Ectodermal cell (in vitro differentiated cells): ENCODE data around the gene SLC9A3.

ENCODE experiments used
- H3K27ac ChIP-seq: 2 replicates; pipeline ENCODE4 v1.7.0; 2013; ENCODE audit warnings: mild to moderate bottlenecking, low read depth, low read length; ENCODE audit not compliant: insufficient read depth, poor library complexity, severe bottlenecking
- H3K27me3 ChIP-seq: 2 replicates; pipeline ENCODE4 v1.7.0; 2013; ENCODE audit warnings: mild to moderate bottlenecking, low read length; ENCODE audit not compliant: insufficient read depth, control insufficient read depth, poor library complexity, severe bottlenecking
- H3K36me3 ChIP-seq: one replicate; pipeline ENCODE4 v1.7.0; 2013; ENCODE audit warnings: low read length; ENCODE audit not compliant: control insufficient read depth, insufficient read depth
- H3K4me1 ChIP-seq: one replicate; pipeline ENCODE4 v1.7.0; 2013; ENCODE audit warnings: low read length; ENCODE audit not compliant: control insufficient read depth, insufficient read depth
- H3K4me3 ChIP-seq: 2 replicates; pipeline ENCODE4 v1.7.0; 2013; ENCODE audit warnings: low read depth, low read length, control low read depth; ENCODE audit not compliant: insufficient read depth
- H3K9me3 ChIP-seq: 2 replicates; pipeline ENCODE4 v1.7.0; 2013; ENCODE audit warnings: mild to moderate bottlenecking, low read length, moderate library complexity; ENCODE audit not compliant: control insufficient read depth
- WGBS, 2 experiments: methylation state at CpG; one replicate each; pipeline ENCODE4 v1.1.7; 2013; ENCODE audit warnings: missing lambda C conversion rate in 2 of 2; 5-methylcytosine and 5-hydroxymethylcytosine counted together

Gene SLC9A3

DNA sequence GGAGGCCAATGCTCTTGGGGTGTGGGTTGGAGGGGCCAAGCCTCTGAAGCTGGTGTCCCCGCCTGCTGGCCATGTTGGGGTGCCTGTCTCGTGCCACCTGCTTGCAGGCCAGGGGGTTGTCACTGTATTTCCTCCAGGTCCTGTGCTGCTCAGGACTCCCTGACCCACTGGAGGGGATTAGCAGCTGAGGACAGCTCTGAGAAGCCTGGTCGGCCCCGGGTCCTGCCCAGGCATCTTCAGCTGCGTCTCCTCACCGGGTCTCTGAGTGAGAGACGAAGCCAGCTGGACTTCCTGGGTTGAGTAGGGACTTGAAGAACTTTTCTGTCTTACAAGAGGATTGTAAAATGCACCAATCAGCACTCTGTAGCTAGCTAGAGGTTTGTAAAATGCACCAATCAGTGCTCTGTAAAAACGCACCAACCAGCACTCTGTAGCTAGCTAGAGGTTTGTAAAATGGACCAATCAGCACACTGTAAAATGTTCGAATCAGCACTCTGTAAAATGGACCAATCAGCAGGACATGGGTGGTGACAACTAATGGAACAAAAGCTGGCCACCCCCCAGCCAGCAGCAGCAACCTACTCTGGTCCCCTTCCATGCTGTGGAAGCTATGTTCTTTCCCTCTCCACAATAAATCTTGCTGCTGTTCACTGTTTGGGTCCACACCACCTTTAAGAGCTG is 20.6 kb upstream of the SLC9A3 start:
- Histone ChIP-seq H3K27me3 (no peaks in the 10 kb centered on the region), H3K4me3 (no peak overlapping the region), H3K36me3 (no peaks in the 10 kb centered on the region), H3K9me3 (no peaks in the 10 kb centered on the region), H3K27ac (no peak overlapping the region), H3K4me1 (peaks cover under 1% of the 10 kb centered on the region)
- WGBS, 2 experiments = 92 to 93% methylated on average over 9 of the region's 9 CpGs

DNA sequence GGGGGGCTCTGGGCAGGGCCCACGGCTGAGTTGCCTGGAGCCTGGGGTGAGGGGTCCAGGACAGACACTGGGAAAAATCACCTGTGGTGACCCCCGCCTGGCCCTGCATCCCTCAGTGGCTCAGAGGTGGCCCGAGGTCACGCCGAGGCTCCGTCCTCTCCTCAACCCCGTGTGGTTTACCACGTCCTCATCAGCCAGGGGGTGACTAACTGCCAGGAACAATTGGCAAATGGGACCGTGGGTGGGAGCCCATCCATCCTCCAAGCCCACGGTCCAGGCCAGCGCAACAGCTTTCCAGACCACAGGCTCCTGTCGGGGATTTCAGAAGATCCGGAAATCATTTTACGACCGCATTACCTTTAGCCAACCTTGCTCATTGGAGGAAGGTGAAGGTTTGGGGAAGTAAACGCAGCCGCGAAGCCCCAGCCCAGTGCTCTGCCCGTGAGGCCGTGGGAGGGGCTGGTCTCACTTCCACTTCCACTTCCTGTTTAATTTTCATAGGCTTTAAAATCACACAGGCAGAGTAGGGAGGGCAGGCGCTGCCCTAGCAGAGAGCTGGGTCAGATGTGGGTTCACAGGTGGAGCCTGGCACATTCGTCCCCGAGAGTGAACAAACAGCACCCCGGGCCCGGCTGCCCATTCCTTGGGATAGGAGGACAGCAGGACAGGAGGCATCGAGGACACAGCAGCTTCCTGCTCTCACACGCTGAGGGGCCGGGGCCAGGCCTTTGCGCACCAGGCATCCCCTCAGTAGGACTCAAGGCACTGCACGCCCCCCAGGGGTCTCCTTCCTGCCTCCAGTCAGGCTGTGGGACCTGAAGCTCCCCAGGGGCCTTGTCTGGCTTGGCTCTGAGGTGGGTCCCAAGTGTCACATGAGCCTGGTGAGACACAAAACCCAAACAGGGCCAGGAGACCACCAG is 19.8 kb upstream of the SLC9A3 start:
- Histone ChIP-seq H3K4me3 (no peak overlapping the region), H3K9me3 (no peaks in the 10 kb centered on the region), H3K4me1 (peaks cover 7% of the 10 kb centered on the region), H3K36me3 (no peaks in the 10 kb centered on the region), H3K27ac (no peak overlapping the region), H3K27me3 (no peaks in the 10 kb centered on the region)
- WGBS, 2 experiments = 92 to 94% methylated on average over 30 of the region's 30 CpGs

DNA sequence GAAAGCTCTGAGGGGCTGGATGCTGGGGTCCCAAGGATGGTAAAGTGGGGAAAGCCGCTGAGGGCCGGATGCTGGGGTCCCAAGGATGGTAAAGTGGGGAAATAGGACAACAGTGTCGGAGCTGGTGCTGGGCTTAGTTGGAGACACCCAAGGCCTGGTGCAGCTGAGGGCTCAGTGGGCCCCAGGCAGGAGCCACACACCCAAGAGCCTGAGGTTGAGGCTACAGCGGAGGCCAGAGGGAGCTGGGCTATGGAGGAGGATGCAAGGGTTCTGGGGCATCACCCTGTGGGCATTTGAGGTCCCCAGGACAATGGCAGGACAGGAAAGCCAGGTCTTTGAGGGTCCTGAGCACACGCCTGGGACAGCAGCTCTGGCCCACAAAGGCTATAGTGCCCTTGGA is 19.1 kb upstream of the SLC9A3 start:
- WGBS, 2 experiments = 92 to 95% methylated on average over 5 of the region's 5 CpGs
- Histone ChIP-seq H3K36me3 (no peaks in the 10 kb centered on the region), H3K9me3 (no peaks in the 10 kb centered on the region), H3K4me1 (peaks cover 7% of the 10 kb centered on the region), H3K4me3 (no peak overlapping the region), H3K27me3 (no peaks in the 10 kb centered on the region), H3K27ac (no peak overlapping the region)

DNA sequence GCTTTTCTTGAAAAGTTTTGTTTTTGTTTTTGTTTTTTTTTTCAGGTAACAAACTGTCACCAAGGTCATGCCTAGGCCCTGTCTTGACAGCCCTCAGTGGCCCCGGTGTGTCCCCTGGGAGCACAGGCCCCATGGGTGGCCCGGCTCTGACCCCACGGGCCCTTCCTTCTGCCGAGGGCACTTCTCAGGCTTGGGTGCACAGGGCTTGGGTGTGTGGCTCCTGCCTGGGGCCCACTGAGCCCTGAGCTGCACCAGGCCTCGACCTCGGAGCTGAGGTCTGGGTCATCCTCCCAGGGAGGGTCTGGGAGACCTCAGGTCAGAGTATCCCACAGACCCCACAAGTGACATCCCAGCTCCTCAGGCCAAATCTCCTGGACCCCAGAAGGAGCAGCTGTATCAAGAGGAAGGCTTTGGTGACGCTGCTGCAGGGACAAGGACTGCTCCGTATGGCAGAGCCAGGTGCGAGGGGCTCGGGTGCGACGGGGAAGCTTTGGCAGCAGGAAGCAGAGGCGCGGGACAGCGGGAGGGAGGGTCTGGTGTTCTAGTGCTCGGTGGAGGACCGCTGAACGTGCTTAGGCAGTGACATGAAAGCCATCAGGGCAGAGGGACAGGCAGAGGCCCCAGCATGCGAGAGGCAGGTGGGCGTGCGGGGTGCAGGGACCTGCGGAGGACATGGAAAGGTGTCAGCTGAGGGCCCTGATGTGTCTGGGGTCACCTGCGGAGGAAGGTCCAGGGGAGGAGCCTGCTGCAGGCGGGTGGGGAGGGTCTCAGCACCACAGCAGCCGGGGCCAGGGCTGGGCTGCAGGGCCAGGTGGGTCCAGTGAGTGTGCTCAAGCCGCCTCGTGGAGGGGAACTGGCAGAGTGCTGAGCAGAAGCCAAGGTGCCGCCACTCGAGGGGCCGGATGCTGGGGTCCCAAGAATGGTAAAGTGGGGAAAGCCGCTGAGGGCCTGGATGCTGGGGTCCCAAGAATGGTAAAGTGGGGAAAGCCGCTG is 18.4 kb upstream of the SLC9A3 start:
- no peaks in the 10 kb centered on the region for H3K36me3 ChIP-seq
- 93 to 94% methylated on average over 32 of the region's 32 CpGs for WGBS, 2 experiments
- H3K9me3 ChIP-seq = no peaks in the 10 kb centered on the region
- H3K27ac ChIP-seq = no peak overlapping the region
- peaks cover 7% of the 10 kb centered on the region for H3K4me1 ChIP-seq
- H3K27me3 ChIP-seq = no peaks in the 10 kb centered on the region
- no peak overlapping the region for H3K4me3 ChIP-seq

DNA sequence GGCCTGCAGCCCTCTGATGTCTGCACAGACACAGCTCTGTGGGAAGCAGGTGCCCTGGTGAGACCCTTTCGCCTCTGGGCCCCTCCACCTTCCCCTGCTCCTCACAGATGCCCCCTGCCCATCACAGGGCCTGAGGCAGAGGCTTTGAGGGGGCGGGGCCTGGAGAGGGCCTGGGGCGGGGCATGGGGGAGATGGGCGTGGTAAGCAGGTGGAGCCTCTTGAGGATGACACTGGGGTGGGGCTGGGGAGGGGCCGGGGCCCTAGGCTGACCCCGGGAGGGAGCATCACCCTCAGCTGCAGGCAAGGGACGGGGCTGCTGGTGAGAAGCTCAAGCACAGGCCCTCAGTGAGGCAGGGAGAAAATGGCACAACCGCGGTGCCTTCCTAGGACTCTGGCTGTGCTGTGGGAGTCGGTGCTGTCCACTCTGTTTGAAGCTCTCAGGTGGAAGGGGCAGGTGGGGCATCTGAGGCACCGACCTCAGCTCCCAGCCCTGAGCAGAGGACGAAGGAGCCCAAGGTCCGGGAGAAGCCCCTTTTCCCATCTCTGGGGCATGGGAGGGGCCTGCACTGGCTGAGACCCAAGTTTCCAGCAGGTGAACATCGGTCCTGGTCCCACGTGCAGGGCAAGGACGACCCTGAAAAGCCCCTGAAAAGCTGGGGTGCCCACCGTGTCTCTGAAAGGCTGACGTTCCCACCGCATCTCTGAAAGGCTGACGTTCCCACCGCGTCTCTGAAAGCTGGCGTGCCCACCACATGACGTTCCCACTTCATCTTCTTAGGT is 17.5 kb upstream of the SLC9A3 start:
- Histone ChIP-seq H3K27me3 (no peaks in the 10 kb centered on the region), H3K4me1 (peaks cover 7% of the 10 kb centered on the region), H3K27ac (no peak overlapping the region), H3K36me3 (no peaks in the 10 kb centered on the region), H3K9me3 (no peaks in the 10 kb centered on the region), H3K4me3 (no peak overlapping the region)
- WGBS, 2 experiments = 80 to 83% methylated on average over 24 of the region's 24 CpGs

DNA sequence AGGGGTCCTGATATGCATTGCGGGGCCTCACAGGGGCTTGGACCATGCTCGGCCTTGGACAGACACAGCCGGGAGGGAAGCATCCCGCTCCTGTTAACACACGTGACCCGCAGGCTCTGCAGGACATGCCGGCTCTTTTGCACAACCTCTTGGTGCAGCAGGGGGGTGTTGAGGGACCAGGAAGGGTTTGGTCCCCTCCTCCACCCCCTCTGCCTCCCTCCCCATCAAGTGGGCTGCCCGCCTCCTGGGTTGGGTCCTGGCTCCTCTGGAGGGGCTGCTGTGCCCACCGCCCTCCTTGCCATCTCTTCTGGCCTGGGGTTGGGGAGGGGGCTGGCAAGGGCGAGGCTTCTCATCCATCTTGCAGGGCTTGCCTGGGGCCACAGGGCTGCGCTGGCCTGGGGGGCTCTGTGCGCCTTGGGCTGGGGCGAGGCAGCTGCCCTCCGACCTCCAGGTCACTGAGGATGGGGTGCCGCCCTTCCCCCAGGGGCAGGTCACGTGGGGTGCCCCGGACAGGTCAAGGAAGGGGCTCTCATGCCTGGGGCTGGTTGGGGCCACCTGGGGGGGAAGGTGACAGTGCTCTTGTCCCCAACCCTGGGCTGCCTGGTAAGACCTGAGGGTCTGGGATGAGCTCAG is 16.8 kb upstream of the SLC9A3 start:
- 94% methylated on average over 17 of the region's 17 CpGs for WGBS, 2 experiments

DNA sequence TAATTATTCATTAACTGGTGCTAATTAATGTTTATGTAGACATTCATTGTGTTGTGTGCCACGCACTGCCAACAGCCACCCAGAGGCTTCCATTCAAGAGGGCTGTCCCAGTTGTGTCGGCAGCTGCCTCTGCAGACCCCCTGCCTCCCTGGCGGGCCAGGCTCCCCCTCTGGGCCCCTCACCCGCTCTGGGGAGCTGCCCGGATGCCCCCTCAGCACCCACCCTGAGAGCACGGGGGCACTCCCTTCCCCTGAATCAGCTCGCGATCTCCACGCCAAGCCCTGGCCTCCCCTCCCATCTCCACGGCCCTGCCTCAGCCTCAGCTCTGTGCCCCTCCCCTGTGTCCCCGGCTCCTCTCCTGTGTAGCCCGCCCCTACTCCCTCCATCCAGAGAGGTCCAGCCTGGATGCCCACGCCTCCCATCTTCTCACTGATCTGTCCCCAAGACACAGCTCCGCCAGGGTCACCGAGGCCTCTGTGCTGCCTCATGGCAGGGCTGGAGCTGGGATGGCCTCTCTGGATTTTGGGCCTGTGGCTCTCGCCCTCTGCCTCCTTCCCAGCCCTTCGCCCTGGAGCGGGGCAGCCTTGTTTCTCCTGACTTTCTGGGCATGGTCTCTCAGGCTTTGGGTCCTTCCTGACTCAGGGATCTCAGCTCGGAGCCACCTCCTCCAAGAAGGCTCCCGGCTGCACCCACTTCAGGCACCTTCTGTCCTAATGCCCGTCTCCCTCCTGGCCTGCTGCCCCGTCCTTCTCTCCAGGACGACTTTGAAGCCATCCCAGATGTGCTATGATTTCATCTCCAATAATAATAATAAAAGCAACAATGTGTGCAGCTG is 16.0 kb upstream of the SLC9A3 start:
- Histone ChIP-seq H3K4me3 (no peak overlapping the region), H3K27ac (no peak overlapping the region), H3K9me3 (no peaks in the 10 kb centered on the region), H3K27me3 (no peaks in the 10 kb centered on the region), H3K36me3 (no peaks in the 10 kb centered on the region), H3K4me1 (peaks cover 7% of the 10 kb centered on the region)
- 81 to 86% methylated on average over 23 of the region's 23 CpGs for WGBS, 2 experiments

More for the DNA sequence above, 16.8 kb upstream of the SLC9A3 start:
- Histone ChIP-seq H3K4me1 (peaks cover 7% of the 10 kb centered on the region), H3K9me3 (no peaks in the 10 kb centered on the region), H3K4me3 (no peak overlapping the region), H3K36me3 (no peaks in the 10 kb centered on the region), H3K27me3 (no peaks in the 10 kb centered on the region), H3K27ac (no peak overlapping the region)

DNA sequence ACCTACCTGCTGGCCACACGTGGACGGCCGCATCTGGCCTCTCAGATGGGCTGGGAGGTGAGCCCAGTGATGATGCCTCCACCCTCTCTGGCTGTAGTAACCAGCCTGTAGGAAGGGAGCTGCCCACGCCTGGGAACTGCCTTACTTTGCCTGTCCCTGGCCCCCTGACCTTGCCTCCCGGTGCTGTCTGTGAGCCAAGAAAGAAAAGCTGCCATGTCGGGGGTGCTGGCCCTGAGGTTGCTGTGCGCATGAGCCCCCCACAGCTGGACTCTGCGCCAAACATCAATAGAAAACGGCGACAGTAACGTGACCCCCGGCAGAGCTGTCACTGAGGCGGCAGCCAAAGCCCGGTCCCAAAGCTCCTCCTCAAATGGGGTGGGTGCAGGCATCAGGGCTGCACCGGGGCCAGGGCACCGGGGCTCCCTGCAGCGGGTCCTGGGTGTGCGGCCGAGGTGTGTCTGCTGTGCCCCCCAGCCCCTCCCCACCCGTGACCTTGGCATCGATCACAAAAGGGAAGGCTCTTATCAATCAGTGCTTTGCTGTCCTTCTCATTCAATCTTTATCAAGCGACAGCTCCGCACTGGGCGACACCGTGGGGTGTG is 15.3 kb upstream of the SLC9A3 start:
- no peaks in the 10 kb centered on the region for H3K36me3 ChIP-seq
- H3K9me3 ChIP-seq = no peaks in the 10 kb centered on the region
- H3K4me1 ChIP-seq = peaks cover 7% of the 10 kb centered on the region
- no peak overlapping the region for H3K27ac ChIP-seq
- H3K4me3 ChIP-seq = no peak overlapping the region
- WGBS, 2 experiments = 84% methylated on average over 25 of the region's 25 CpGs
- no peaks in the 10 kb centered on the region for H3K27me3 ChIP-seq
